Measurements from ENCODE around the gene ZNF383.

- TF ChIP-seq EZH2 (IDR thresholded peaks at IDR 0.05; ENCODE audit: insufficient read depth, low read length) = no peak
- no peak for TF ChIP-seq CTCF (IDR thresholded peaks at IDR 0.05; ENCODE audit: insufficient read depth, low read depth, low read length)
These were observed 25.2 kb downstream of the ZNF383 start for GRCh38 chr19:37243206-37243632.
